HS-5 (cell line): Measurements from ENCODE around the gene DOCK10.
"Not testable (repeated sequence)": the region's sequence is repeated elsewhere in the genome, so short reads cannot be mapped to it uniquely, and the experiment has no call there.

Experiments used
- DNase-seq: peaks from one replicate; pipeline ENCODE4 v3.0.0-alpha.2; 2012; ENCODE audit warnings: low read depth

The DOCK10 gene

DNA sequence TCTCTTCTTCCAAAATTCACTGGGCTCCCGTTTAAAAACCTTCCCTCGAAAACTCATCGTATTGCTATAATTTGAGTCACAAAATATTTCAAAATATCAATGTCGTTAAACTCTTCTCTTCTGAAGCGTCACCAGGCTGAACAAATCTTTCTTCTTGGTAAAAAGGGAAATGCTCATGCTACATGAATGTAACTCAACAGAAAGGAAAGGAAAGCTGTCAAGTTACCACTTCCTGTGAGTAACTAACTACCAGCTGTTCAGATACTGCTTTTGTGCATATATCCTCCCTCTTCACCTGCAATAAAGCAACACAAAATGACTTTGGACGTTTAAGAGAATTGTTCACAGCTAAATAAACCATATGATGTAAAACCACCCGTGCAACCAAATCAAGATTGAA is 95.4 kb downstream of the DOCK10 start:
- peak; percentile 90 for DNase-seq

DNA sequence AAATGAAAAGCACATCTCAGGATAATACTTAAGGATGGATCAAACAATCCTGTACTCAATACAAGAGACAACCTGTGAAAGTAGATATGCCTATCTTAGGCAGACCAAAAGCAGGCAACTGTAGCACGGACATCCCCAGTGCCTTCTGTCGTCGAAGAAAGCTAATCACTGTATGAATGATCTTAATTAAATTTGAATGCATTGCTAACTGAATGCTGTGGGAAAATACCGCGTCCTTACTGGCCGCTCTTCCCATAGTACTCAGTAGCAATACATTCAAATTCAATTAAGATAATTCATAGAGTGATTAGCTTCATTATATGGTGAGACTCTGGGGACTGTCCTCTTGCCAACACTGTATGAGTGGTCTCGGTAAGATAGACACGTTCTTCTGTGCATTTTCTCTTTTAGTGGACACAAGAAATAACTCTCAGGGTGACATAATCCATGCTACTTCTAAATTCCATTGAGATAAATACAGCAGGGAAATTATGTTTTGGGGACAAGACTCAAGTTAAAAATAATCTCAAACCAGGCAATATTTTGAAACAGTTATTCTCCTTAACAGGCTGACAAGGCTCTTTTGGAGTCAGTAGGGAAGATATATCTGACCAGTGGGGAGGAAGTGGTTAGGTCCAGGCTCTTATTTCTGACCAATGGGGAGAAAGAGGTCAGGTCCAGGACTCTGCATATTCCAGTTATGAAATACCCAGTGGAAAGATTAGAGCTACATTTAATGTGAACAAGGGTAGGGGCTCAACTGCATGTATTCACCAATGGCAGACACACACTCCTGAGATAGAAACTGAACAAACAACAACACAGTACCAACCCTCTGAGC is 97.3 kb downstream of the DOCK10 start:
- no peak for DNase-seq

DNA sequence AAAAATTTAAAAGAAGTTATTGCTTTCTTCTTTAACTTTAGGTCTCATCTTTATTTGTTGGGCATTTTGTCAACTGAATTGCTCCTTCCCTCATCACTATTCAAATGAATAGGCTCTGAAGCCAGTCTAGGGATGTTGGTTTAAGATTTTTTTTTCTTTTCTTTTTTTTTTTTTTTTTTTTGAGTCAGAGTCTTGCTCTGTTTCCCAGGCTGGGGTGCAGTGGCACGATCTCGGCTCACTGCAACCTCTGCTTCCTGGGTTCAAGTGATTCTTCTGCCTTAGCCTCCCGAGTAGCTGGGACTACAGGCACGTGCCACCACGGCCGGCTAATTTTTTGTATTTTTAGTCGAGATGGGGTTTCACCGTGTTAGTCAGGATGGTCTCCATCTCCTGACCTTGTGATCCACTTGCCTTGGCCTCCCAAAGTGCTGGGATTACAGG is 98.6 kb downstream of the DOCK10 start:
- not testable (repeated sequence) for DNase-seq

DNA sequence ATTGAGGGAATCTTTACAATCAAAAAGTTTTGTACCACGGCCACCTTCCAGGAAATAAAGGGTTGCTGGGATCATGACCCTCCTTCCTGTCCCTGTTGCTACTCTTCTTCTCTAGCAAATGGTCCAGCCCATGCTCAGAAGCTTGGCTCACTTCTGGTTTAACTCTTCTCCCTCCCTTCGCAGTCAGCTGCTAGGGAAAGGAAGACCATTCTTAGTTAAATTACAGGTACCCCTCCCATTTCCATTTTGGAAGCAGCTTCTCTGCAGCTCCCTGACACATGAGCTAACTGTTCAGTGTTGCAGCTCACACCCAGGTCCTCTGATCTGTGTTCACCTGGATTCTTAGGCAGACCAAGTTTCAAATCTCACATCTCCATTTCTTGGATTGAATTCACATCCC is 100.3 kb downstream of the DOCK10 start:
- no peak for DNase-seq

DNA sequence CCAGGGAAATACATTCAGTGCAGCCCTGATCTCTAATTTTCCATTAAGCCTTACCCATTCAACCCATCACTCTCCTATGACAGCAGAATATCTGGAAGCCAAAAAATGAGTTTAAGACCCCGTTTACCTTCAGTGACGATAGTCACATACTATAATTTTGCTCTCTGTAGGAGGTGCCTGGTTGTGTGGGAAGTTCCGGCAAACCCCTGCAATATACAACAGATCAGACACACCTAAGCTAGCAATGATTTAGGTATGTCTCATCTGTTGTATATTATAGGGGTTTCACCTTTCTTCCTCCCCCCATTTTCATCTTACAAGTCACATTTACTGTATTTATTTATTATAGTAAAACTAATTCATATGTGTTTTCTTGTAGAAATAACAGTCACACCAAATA is 101.7 kb downstream of the DOCK10 start:
- DNase-seq, result no peak

GRCh38 chr2:224938651-224939182 is 103.6 kb downstream of the DOCK10 start:
- DNase-seq, result peak; percentile 75

GRCh38 chr2:224937887-224938286 is 104.4 kb downstream of the DOCK10 start:
- DNase-seq, result no peak

GRCh38 chr2:224934526-224935188 is 107.6 kb downstream of the DOCK10 start:
- DNase-seq, result no peak

- no peak for DNase-seq
These were observed 108.8 kb downstream of the DOCK10 start for GRCh38 chr2:224933431-224933830.

GRCh38 chr2:224932522-224932921 is 109.7 kb downstream of the DOCK10 start:
- DNase-seq, result no peak

GRCh38 chr2:224931956-224932355 is 110.3 kb downstream of the DOCK10 start:
- DNase-seq, result no peak

DNA sequence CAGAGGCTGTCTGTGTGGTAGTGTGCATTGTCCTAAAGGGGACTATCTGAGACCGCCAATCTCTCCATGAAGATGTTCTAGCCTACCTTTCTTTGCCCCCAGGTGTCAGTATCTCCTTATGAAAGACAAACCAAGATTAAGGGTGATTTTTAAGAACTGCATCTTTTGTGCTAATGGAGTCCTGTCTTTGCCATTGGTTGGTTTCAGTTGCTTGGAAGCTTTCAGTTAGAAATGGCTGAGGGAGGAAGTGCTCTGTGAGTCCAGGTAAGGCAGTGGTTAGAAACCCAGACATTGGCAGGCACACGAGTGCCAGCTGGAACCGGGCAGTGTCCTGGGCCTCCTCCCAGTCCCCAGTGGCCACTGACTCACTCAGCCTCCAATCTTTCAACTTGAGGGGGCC is 111.3 kb downstream of the DOCK10 start:
- DNase-seq, result no peak

DNA sequence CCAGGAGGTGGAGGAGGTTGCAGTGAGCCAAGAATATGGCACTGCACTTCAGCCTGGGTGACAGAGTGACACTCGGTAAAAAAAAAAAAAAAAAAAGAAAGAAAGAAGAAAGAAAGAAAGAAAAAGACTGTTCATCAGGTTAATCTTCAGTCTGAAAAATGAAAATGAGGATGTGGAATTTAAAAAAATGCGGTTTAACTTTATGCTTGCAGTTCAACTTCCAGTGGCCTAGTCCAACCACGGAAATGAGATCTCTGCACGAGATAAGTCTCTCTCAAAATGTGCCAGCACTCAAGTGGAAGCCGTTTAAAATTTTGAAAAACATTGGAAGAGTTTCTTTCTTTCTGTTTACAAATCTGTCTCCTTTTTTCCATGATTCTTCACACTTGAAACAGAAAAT is 112.1 kb downstream of the DOCK10 start:
- DNase-seq, result no peak

DNA sequence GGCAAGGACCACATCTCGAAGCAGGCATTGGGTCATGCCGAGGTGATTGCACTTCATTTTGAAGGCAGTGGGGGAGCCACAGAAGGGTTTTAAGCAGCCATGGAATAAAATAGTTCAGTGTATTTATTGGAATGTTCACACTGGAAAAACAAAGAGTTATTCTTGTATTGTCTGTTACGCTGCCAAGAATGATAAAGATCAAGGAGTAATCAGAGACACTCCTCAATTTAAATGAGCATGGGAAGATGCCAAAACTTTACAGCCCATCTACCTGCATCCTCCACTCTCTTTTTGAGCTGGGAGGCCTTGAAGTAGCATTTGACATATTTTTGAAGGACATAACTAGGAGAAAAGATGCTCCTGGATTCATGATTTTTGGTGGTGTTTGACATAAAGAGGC is 112.8 kb downstream of the DOCK10 start:
- DNase-seq, result no peak

GRCh38 chr2:224927646-224928173 is 114.6 kb downstream of the DOCK10 start:
- DNase-seq, result no peak

DNA sequence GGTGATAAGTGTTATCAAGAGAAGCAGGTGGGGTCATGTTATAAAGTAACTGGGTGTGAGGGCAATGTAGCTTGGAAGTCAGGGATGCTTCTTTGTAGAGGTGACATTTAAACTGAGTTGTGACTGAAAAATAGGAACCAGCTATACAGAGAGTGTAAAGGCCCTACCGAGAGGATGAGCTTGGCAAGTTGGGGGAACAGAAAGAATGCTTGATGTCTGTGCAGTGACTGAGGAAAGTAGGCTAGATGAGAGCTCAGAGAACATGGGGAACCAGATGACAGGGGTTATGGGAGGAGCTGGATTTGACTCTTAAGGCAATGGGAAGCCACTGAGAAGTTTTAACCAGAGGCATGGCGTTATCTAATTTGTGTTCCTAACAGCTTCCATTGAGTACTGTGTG is 115.3 kb downstream of the DOCK10 start:
- DNase-seq, result no peak

GRCh38 chr2:224925810-224926100 is 116.5 kb downstream of the DOCK10 start:
- no peak for DNase-seq

GRCh38 chr2:224925061-224925809 is 117.0 kb downstream of the DOCK10 start:
- DNase-seq, result no peak

DNA sequence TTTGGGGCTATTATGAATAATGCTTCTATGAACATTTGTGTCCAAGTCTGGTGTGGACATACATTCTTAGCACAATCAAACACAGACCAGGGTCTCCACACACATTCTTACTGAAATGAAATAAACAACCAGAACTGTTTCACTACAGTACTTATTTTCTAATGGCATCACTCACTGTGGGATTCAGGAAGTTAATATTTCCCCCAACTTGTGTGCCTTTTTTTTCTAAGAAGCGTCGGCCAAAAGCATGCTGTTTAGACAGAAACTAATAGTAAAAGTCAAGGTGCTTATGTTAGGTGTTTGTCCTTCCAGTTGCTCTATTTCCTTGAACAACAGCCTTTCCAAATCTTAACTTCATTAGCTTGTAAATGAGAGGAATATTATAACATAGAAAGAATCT is 117.6 kb downstream of the DOCK10 start:
- DNase-seq, result no peak

DNA sequence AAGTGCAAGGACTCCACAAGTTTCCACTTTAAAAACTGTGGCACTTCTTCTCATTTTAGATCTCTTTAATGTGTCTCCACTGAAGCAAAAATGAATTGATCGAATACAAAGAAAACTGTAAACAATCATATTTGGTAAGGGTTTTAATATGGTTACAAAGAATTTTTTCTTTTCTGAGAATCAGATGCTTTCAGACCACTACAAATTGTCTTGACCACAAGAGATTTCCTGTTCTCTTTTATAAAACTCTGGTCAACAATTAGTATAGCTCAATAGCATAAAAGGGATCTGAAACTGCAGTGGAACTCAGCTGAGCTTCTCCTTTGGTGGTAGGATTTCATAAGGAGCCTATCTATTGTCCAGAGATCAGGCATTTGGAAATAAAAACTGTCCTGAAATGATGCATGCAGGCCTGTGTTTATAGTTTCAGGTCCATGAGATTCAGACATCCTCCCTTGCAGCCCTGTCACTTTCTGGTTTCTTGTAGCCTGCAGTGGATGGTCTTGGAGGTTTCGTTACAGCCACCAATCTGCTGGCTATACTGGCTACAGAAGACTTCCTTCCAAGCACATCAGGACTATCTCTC is 120.0 kb downstream of the DOCK10 start:
- DNase-seq, result no peak

DNA sequence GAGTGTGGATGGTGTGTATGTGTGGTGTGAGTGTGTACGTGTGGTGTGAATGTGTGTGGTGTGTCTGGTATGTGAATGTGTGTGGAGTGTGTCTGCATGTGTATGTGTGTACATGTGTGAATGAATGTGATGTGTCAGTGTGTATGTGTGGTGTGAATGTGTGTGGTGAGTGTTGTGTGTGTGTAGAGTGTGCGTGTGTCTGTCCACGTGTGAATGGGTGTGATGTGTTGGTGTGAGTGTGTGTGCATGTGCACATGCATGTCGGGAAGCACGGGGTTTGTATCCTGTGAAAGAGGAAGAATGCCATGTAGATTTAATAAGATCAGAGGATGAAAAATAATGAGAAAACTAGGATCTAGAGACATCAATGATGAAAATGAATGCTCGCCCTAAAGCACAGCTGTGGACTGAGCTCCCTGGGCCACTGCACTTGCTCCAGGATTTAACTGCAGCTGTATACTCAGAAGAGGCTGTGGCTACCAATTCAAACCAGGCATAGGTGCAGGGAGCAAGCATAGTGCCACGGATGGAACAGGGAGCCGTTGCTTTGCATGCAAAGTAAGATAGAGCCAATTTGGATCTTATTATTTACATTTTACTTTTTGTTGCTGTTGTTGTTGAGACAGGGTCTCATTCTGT is 122.7 kb downstream of the DOCK10 start:
- no peak for DNase-seq
